ENCODE measurements around the gene ISYNA1. TPM values are rescaled to one million over a fixed set of nuclear protein-coding genes. Genes with fewer than 3 reads are reported as not detected.

The ISYNA1 gene
- total RNA-seq, 1 donor from 2014 or later, result 9.1 TPM

DNA sequence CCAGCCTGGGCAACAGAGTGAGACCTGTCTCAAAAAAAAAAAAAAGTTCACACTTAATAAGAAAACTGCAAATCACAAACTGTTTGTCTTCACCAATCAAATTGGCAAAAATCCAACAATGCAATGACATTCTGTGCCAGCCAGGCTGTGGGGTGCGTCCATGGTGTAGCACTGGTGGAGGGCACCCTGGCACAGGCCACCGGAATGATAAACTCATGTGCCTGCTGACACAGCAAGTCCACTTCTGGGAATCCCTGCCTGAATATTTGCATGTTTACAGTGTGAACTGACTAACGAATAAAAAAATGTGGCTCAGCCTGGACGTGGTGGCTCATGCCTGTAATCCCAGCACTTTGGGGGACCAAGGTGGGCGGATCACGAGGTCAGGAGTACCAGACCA is 38.9 kb downstream of the ISYNA1 start:
- intact Hi-C loops (cut with micrococcal nuclease), result no loop called here

DNA sequence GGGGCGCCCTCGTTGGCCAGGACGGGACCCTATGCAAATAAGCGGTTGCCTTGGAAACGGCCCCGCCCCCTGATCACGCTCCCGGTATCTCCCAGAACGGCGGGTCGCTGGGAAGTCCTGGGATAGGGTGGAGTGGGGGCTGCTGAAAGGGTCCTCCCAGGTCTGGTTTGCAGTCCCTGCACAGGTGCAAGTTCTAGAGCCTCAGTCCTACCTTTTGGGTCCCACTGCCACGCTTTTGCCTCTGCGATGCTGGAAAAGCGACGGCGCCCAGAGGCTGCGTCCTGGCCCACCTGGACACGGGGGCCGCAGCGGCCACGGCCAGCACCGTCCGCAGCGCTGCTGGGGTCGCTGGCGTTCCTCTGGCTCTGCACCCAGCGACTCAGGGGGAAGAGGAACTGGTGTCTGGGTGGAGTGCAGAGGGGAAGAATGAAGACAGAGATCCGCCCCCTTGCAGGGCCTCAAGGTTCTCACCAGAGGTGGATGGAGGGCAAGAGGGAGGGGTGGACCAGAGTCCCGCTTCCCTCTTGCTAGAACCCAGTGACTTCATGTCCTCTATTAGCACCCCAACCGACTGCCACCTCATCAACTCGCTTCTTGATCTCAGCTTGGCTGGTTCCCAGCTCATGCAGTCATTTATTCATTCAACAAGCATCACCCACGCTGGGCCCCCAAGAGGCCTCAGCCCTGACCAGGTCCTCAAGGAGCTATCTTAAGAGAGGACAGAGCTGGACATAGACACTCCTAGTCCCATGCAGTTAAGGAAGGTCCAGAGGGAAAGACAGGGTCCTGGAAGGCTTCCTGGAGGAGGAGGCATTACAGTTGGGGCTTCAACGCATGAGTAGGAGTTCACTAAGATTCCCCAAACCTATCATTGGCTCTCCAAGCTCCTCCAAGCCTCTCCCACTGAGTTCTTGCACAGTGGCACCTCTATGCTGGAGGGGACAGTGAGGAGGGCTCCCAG is 40.4 kb downstream of the ISYNA1 start, which contains the start of gene LRRC25:
TSS of gene LRRC25 (minus strand) at position 381 of the 961 bp plus-strand sequence. CDS start 659 bp downstream, outside the sequence.
- intact Hi-C loops (cut with micrococcal nuclease), result no loop called here

- intact Hi-C loops (cut with micrococcal nuclease), result no loop called here
Measured at GRCh38 chr19:18396471-18397241, 41.3 kb downstream of the ISYNA1 start.

DNA sequence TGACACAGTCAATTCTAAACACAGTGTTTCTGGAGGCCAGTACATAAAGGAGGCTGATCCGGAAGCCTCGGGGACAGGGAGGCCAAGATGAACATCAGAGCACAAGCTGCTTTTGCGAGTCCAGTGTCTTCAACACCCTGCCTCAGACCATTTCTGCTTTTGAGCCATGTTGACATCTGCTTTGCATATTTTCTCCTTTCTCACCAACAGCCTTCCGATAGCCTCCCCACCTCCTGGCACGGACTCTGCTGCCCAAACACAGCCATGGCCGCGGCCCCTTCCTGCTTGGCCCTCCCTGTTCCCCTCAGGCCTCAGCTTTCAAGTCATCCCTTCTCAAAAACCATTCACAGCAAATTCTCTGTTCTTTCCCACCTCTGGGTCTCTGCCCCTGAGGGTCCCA is 44.1 kb downstream of the ISYNA1 start:
- intact Hi-C loops (cut with micrococcal nuclease), result no loop called here

GRCh38 chr19:18392926-18393325 is 45.0 kb downstream of the ISYNA1 start:
- intact Hi-C loops (cut with micrococcal nuclease), result no loop called here

DNA sequence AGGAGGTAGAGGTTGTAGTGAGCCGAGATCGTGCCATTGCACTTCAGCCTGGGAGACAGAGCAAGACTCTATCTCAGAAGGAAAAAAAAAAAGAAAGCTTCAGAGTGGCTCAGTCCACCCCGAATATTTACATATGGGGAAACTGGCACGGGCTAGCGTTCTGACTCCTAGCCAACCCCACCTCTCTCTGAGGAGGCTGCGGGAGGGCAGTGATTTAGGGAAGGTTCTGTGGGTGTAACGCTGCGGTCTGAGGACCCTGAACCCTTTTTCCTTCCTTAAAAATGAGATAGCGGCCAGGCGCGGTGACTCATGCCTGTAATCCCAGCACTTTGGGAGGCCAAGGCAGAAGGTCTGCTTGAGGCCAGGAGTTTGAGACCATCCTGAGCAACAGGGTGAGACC is 45.5 kb downstream of the ISYNA1 start:
- intact Hi-C loops (cut with micrococcal nuclease), result no loop called here

- intact Hi-C loops (cut with micrococcal nuclease), result no loop called here
Measured at GRCh38 chr19:18391509-18392075, 46.3 kb downstream of the ISYNA1 start.

DNA sequence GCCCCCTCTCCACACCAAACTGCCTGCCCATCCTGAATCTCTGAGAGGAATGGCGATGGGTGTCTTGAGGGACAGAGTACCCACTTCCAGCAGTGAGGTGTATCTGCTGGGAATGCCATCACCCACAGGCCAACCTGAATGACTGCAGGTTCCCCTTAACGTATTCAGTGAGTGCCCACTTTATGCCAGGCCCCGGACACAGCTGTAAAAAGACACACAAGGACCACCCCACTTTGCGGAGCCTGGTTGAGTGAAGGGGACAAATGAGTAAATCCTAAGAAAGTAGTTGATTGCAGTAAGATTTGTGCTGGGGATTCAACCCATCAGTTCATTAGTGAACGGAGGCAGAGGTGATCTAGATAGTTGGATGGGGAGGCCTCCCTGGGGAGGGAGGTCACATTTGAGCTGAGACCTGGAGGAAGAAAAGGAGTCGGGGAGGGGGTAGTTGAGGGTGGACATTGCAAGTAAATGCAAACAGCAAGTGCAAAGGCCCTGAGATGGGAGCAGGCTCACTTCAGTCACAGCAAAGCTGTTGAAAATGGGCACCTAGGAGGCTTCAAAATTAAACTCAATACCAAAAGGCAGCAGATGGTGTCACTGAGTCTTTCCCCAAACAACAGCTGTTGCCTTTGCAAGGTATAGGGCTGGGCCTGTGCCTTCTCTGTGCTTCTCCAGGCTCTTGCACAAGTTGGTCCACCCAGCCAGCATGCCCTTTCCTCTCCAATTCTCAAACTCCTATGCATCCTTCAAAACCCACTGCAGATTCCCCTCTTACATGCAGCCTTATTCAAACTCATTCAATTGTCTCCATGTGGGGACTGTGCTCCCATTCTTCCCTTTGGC is 47.6 kb downstream of the ISYNA1 start:
- intact Hi-C loops (cut with micrococcal nuclease), result no loop called here

GRCh38 chr19:18389726-18390064 is 48.2 kb downstream of the ISYNA1 start:
- intact Hi-C loops (cut with micrococcal nuclease), result loop anchor here (5.0 kb wide), 2 partner anchors 38 to 197 kb away; partner anchors contain the start of gene MPV17L2

- intact Hi-C loops (cut with micrococcal nuclease), result loop anchor here (1.0 to 5.0 kb wide), 3 partner anchors 21 to 197 kb away; partner anchors contain the start of gene MPV17L2
Measured at GRCh38 chr19:18388960-18389725, 48.8 kb downstream of the ISYNA1 start.

- intact Hi-C loops (cut with micrococcal nuclease), result loop anchor here (1.0 to 5.0 kb wide), 3 partner anchors 22 to 196 kb away; partner anchors contain the start of gene MPV17L2
Measured at GRCh38 chr19:18388100-18388959, 49.6 kb downstream of the ISYNA1 start.

- intact Hi-C loops (cut with micrococcal nuclease), result loop anchor here (5.0 kb wide), 2 partner anchors 41 to 194 kb away; partner anchors contain the start of gene MPV17L2
Measured at GRCh38 chr19:18386543-18387271, 51.2 kb downstream of the ISYNA1 start.

DNA sequence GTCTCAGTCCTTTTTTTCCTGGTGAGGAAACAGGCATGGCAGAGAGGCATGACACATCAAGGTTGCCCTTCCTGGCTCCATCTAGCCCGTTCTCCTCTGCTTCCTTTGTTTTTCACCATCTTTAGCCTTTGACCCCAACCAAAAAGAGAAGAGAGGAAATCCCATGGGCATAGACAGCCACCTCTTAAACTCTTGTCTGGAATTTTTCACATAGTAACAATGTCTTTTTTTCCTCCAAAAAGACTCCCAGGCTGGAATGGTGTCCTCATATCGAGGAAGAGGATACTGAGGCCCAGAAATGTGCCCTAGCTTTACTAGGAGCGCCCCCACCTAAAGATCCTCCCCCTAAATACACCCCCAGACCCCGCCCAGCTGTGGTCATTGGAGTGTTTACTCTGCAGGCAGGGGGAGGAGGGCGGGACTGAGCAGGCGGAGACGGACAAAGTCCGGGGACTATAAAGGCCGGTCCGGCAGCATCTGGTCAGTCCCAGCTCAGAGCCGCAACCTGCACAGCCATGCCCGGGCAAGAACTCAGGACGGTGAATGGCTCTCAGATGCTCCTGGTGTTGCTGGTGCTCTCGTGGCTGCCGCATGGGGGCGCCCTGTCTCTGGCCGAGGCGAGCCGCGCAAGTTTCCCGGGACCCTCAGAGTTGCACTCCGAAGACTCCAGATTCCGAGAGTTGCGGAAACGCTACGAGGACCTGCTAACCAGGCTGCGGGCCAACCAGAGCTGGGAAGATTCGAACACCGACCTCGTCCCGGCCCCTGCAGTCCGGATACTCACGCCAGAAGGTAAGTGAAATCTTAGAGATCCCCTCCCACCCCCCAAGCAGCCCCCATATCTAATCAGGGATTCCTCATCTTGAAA is 52.0 kb downstream of the ISYNA1 start, which contains the start of gene GDF15:
TSS of gene GDF15 (plus strand) at position 484 of the 868 bp plus-strand sequence. CDS start at position 516, 32 bp downstream.
- intact Hi-C loops (cut with micrococcal nuclease), result loop anchor here (5.0 kb wide), 2 partner anchors 41 to 194 kb away; partner anchors contain the start of gene MPV17L2

- intact Hi-C loops (cut with micrococcal nuclease), result loop anchor here (5.0 kb wide), 2 partner anchors 42 to 193 kb away; partner anchors contain the start of gene MPV17L2
Measured at GRCh38 chr19:18385359-18385674, 52.6 kb downstream of the ISYNA1 start.

GRCh38 chr19:18384775-18385174 is 53.2 kb downstream of the ISYNA1 start:
- intact Hi-C loops (cut with micrococcal nuclease), result loop anchor here (5.0 kb wide), 2 partner anchors 43 to 192 kb away; partner anchors contain the start of gene MPV17L2
